ENCODE data around the gene MSH5. TPM values are rescaled to one million over a fixed set of nuclear protein-coding genes. Genes with fewer than 3 reads are reported as not detected.

Gene MSH5
- total and polyA plus RNA-seq, 2 of the 13 experiments (the other 11 are each of a cell fraction or from before 2014, with no cell fraction given): 10.2 to 38.7 TPM

GRCh38 chr6:31778193-31778592 lies 38.4 kb downstream of the MSH5 start (continued):
- TF ChIP-seq YEATS2 (CRISPR knock-in tag; IDR thresholded peaks at IDR 0.05; ENCODE audit: borderline replicate concordance) (no peak), HMG20A (CRISPR knock-in tag; IDR thresholded peaks at IDR 0.05; ENCODE audit: borderline replicate concordance) (no peak), REPIN1 (CRISPR knock-in tag; IDR thresholded peaks at IDR 0.05; ENCODE audit: borderline replicate concordance, low read depth) (no peak), HOXD1 (CRISPR knock-in tag; IDR thresholded peaks at IDR 0.05) (no peak), SYNCRIP (IDR thresholded peaks at IDR 0.05; ENCODE audit: insufficient read depth, low read depth, low read length) (no peak), CREM (IDR thresholded peaks at IDR 0.05) (no peak), CREM (CRISPR knock-in tag; IDR thresholded peaks at IDR 0.05) (no peak), ZBTB7B (CRISPR knock-in tag; IDR thresholded peaks at IDR 0.05) (peak; percentile 56; the same call in 1 of the 2 replicates), ZNF777 (CRISPR knock-in tag; IDR thresholded peaks at IDR 0.05) (no peak), ZNF232 (CRISPR knock-in tag; IDR thresholded peaks at IDR 0.05; ENCODE audit: borderline replicate concordance) (no peak), HMGA1 (CRISPR knock-in tag; conservative IDR thresholded peaks at IDR 0.05) (no peak), CCAR2 (optimal IDR thresholded peaks at IDR 0.05; ENCODE audit: low read depth, low read length) (no peak), LRRFIP1 (CRISPR knock-in tag; conservative IDR thresholded peaks at IDR 0.05) (no peak), GRHL1 (CRISPR knock-in tag; conservative IDR thresholded peaks at IDR 0.05) (no peak), ZNF10 (CRISPR knock-in tag; IDR thresholded peaks at IDR 0.05; ENCODE audit: borderline replicate concordance, low read depth) (no peak), ZSCAN29 (CRISPR knock-in tag; conservative IDR thresholded peaks at IDR 0.05) (0 out of 2 replicates have a peak, but pooled peaks have one; percentile 48), ZNF407 (CRISPR knock-in tag; IDR thresholded peaks at IDR 0.05; ENCODE audit: not compliant biosample characterization) (no peak)

All from HepG2 (cell line).